Left cardiac atrium (tissue), 4 donors: ENCODE data around the gene DBNDD2. TPM values are rescaled to one million over a fixed set of nuclear protein-coding genes. Genes with fewer than 3 reads are reported as not detected.

Experiments used
- ATAC-seq, 2 donors: fragments of 200-7000 bp; cut with Tn5 transposase; one replicate each; pipeline ENCODE4 v1.9.1; 2020; ENCODE audit warnings: mild to moderate bottlenecking in 2 of 2, moderate library complexity in 2 of 2
- DNase-seq: peaks from one replicate; pipeline ENCODE4 v3.0.0-alpha.2; 2020
- intact Hi-C, 2 donors: fragments of 100-400 bp; cut with DNase I; formaldehyde crosslinking; loops; one replicate each; pipeline versions ENCODE4 v1.14.1 to v1.15.1; 2022 to 2023
- microRNA-seq, 2 donors: library from miRNA; unstranded; fragments of <30 nt; microRNA quantifications; one replicate each; pipeline ENCODE4 v1.2.0, GENCODE V29; 2020
- total RNA-seq, 2 donors: library from RNA; stranded (reverse); fragmentation: NEBNext Ultra II Directional; extraction: Animal tissue kit (Norgen Biotek cat#: 25700); gene quantifications; one replicate each; pipeline ENCODE4 v1.2.1, GENCODE V29; 2021
- donor health status: DM: no; HTN: yes; CAD: no.
- donor health status: DM: no; HTN: yes; CAD: no; lungs with severe emphysema.
- donor health status: DM: yes; HTN: yes; CAD: no.
- donor health status: Dilated cardiomyopathy.

DBNDD2 gene
- total RNA-seq, 2 donors from 2014 or later = 177 to 200 TPM

DNA sequence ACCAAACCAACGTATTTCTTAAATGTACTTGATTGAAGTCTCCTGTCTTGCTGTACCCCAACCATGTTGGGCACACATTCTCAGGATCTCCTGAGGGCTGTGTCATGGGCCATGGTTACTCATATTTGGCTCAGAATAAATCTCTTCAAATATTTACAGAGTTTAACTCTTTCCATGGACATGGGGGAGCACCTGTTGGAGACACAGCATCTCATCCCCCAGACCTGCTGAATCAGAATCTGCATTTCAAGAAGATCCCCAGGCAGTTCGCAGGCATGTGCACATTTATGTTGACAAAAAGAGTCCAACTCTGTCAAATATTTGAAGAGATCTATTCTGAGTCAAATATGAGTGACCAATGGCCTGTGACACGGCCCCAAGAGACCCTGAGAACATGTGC lies 32.3 kb downstream of the DBNDD2 start:
- DNase-seq (no peak), ATAC-seq (no peak)
- intact Hi-C loops = no loop called here

- ATAC-seq = no peak
- intact Hi-C loops = no loop called here
Measured at GRCh38 chr20:45440891-45441685, 33.0 kb downstream of the DBNDD2 start.

DNA sequence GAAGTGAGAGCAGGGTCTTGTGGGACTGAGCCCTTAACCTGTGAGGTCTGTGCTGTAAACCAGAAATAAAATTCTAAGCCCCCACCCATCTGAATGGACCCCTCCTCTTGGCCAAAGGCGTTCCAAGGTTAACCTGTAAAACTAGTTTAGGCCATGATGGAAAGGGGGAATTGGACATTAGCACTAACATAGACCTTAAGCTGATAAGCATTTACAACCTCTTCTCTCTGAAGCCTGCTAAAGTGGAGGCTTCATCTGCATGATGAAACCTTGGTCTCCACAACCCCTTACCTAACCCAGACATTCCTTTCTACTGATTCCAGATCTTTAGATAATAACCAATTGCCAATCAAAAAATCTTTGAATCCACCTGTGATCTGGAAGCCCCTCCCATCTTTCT lies 33.7 kb downstream of the DBNDD2 start:
- ATAC-seq (no peak), DNase-seq (no peak)
- intact Hi-C loops = no loop called here

More at GRCh38 chr20:45440891-45441685, 33.0 kb downstream of the DBNDD2 start:
- no peak for DNase-seq

- no peak for ATAC-seq
- DNase-seq = no peak
- intact Hi-C loops = no loop called here
Measured at GRCh38 chr20:45444050-45444449, 36.0 kb downstream of the DBNDD2 start.

- ATAC-seq = peak in 1 of 2 donors; percentile 23
- no peak for DNase-seq
- intact Hi-C loops = loop anchor here in 1 of 2 donors (5.0 kb wide), 1 partner anchor 129 kb away; no protein-coding TSS in a partner anchor
Measured at GRCh38 chr20:45445805-45446562, 37.9 kb downstream of the DBNDD2 start.

DNA sequence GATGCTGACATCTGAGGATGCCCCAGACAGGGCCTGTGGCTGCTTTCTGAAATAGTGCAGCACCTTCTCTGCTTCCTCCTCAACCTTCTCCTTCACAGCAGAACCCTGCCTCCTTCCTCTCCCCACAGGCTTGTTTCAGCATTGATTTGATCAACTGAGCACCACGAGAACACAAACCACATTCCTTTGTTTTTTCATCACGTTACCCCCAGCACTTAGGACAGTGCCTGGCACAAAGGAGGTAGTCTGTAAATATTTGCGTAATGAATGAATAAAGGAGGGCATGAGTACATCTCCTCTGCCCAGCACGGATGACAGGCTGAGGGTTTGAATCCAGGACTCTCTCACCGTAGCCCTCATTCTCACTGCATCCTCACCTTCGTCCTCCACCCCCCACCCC lies 40.2 kb downstream of the DBNDD2 start:
- intact Hi-C loops = loop anchor here in 1 of 2 donors (5.0 kb wide), 1 partner anchor 131 kb away; no protein-coding TSS in a partner anchor
- ATAC-seq = no peak
- no peak for DNase-seq

DNA sequence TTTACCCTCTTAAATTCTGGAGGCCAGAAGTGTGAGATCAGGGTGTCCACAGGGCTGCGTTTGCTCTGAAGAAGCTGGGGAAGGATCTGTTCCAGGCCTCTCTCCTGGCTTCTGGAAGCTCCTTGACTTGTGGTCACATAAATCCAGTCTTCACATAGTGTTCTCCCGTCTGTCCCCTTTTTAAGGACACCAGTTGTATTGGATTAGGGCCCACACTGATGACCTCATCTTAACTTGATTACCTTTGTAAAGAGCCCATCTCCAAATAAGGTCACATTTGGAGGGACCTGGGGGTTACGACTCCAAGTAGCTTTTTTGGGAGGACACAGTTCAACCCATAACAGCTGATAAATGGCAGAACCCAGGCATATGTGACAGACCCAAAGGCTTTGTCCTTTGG lies 41.4 kb downstream of the DBNDD2 start:
- ATAC-seq = peak in 1 of 2 donors; percentile 22
- DNase-seq = no peak
- intact Hi-C loops = loop anchor here in 1 of 2 donors (5.0 kb wide), 1 partner anchor 132 kb away; no protein-coding TSS in a partner anchor

DNA sequence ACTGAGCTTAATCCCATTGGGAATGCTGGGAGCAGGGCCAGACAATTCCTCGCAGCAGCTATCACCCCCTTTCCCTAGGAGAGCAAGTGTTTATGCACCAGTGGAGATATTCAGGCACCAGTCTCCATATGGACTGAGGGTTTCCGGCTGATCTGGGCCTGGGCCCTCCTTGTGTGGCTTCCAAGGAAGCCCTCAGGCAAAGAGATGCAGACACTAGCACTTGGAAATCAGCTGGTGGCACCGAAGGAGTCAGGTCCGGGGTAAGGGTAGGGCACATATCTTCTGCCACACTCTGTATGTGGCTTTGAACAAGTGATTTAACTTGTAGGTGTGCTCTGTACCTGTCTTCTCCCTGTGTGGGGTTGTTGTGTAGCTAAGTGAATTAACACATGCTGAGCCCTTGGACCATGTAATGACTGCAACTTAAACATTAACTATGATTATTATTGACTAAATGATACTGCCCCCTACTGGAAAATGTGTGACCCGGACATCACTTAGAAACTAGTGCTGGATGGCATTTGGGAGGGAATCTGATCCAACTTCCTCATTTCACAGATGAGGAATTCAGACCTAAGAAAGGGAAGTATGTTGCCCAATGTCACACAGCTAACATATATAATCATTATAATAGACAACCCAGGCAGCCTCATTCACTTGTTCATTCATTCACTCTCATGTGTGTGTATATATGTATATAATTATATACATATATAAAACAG lies 42.2 kb downstream of the DBNDD2 start:
- intact Hi-C loops = loop anchor here (1.0 to 10.0 kb wide), 2 partner anchors 131 to 325 kb away; no protein-coding TSS in a partner anchor
- peak in 1 of 2 donors; percentile 36 for ATAC-seq
- no peak for DNase-seq

DNA sequence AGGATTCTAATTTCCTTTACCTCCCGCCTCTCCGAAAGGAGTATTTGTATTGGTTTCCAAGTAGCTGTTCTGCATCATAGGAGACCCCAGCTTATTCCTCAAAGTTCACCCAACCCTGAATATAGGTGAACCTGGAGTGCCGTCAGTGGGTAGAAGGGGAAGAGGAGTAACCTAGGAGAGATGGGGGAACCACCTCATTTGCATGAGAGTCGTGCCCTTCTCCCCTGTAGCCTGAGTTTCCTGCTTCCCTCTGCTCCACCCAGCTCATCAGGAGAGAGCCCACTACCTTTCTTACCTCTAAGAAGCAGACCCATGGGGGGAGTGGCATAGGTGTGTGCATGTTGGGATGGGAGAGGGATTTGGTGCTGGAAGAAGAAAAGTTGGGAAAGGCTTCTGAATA lies 44.1 kb downstream of the DBNDD2 start:
- ATAC-seq = no peak
- no peak for DNase-seq
- intact Hi-C loops = loop anchor here in 1 of 2 donors (10.0 kb wide), 1 partner anchor 323 kb away; no protein-coding TSS in a partner anchor

DNA sequence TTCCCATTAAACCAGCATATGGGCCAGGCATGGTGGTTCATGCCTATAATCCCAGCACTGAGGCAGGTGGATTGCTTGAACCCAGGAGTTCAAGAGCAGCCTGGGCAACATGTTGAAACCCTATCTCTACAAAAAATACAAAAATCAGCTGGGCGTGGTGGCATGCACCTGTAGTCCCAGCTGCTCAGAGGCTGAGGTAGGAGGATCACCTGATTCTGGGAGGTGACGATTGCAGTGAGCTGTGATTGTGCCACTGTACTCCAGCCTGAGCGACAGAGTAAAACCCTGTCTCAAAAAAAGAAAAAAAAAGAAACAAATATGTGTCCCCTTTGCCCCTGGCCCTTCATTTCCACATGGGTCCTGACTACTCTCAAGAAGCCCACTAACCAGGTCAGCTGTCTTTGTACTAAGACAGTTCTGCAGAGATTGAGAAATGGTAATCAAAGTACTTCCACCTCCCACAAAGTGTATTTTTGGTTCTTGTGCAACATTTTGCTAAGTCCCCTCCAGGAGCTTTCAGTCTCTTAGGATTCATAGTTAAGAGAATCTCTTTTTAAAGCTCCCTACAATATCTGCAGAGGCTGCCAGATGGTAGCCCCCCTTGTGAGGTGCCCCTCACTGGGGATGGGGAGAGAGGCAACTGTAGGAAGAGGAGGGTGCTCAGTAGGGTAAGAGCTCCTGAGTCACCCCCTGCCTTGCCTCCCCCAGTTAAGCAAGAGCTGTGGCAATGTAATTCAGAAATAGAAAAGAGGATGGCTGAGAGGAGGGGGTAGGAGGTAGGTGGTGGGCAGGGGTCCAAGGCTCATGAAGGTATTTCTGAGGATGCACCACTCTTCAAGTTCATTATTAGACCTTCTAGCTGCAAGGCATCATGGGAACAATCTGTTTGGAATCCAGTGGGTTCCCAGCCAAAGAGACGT lies 44.9 kb downstream of the DBNDD2 start:
- ATAC-seq (no peak), DNase-seq (no peak)
- intact Hi-C loops = loop anchor here in 1 of 2 donors (10.0 kb wide), 1 partner anchor 322 kb away; no protein-coding TSS in a partner anchor

DNA sequence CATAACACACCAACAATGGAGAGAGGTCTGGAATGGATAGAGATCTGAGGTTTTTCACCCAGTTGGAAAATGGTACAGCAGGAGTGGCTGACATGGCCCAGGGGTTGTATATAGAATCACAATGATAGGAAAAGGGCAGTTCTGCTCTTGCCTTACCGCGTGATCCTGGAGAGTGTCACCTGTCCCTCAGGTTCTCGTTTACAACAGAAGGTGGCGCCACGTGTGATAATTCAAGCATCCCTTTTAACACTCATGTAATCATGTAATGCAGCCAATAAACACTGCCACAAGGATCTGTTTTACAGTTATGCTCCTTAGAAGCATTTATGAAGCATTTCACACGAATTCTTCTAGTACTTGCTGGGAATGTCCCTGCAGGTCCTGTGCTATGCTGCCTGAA lies 48.5 kb downstream of the DBNDD2 start:
- ATAC-seq (no peak), DNase-seq (no peak)
- intact Hi-C loops = loop anchor here (2.0 to 10.0 kb wide), 2 partner anchors 314 to 318 kb away; no protein-coding TSS in a partner anchor

- DNase-seq (no peak), ATAC-seq (no peak)
- intact Hi-C loops = loop anchor here in 1 of 2 donors (10.0 kb wide), 1 partner anchor 315 kb away; no protein-coding TSS in a partner anchor
Measured at GRCh38 chr20:45459606-45460005, 51.5 kb downstream of the DBNDD2 start.

Small RNA genes within 50 kb of the gene (microRNA-seq; reads per million reads assigned to microRNA genes)
- gene MIR6812 = 0 reads per million in 2 donors

Other genes with a start within 250 kb of the DBNDD2 start
- 1 to 10 TPM in 1 of 2 donors, not detected in 1; 1.4 TPM for gene PI3, start 233.4 kb upstream of the DBNDD2 start, total RNA-seq
- not detected for gene SEMG1, start 201.3 kb upstream of the DBNDD2 start, total RNA-seq
- not detected for gene SEMG2, start 186.9 kb upstream of the DBNDD2 start, total RNA-seq
- 10 to 100 TPM; 44.2 to 86.7 TPM for gene SLPI, start 153.7 kb upstream of the DBNDD2 start, total RNA-seq
- gene RBPJL, start 101.4 kb upstream of the DBNDD2 start, total RNA-seq = not detected
- not detected for gene MATN4, start 100.0 kb upstream of the DBNDD2 start, total RNA-seq
- gene SDC4, start 59.9 kb upstream of the DBNDD2 start, total RNA-seq = 100 to 1,000 TPM in 1 of 2 donors, 10 to 100 TPM in 1; 51.4 to 152 TPM
- 10 to 100 TPM; 23.4 to 24.1 TPM for gene SYS1, start 45.1 kb upstream of the DBNDD2 start, total RNA-seq
- 1 to 10 TPM in 1 of 2 donors, under 1 TPM in 1; 0.68 to 2.0 TPM for gene TP53TG5, start 30.0 kb upstream of the DBNDD2 start, total RNA-seq
- 100 to 1,000 TPM; 104 to 129 TPM for gene PIGT, start 7.9 kb downstream of the DBNDD2 start, total RNA-seq
- 1 to 10 TPM in 1 of 2 donors, under 1 TPM in 1; 0.52 to 6.9 TPM for gene WFDC2, start 61.5 kb downstream of the DBNDD2 start, total RNA-seq
- gene SPINT3, start 107.3 kb downstream of the DBNDD2 start, total RNA-seq = not detected
- gene WFDC6, start 131.2 kb downstream of the DBNDD2 start, total RNA-seq = not detected
- under 1 TPM in 1 of 2 donors, not detected in 1; 0.68 TPM for gene EPPIN, start 139.1 kb downstream of the DBNDD2 start, total RNA-seq
- gene WFDC8, start 171.0 kb downstream of the DBNDD2 start, total RNA-seq = not detected
- not detected for gene WFDC10A, start 221.4 kb downstream of the DBNDD2 start, total RNA-seq
- not detected for gene WFDC9, start 223.0 kb downstream of the DBNDD2 start, total RNA-seq